K562 (cell line): ENCODE measurements around the gene SRRM4. TPM values are rescaled to one million over a fixed set of nuclear protein-coding genes. Genes with fewer than 3 reads are reported as not detected.

Source experiments
- ATAC-seq: fragments of 200-7000 bp; cut with Tn5 transposase; 3 replicates; pipeline ENCODE4 v1.9.1; 2020; ENCODE audit warnings: moderate library complexity
- BruUV-seq: library from RNA; stranded (reverse); fragments of 400-500 nt; replicated peaks from 2 replicates; lab custom pipeline; 2021; lab: Mats Ljungman, UMichigan
- CTCF ChIA-PET: fragments of 300-600 bp; formaldehyde crosslinking; extraction: SDS; loops from one replicate; lab custom pipeline; 2021; ENCODE audit warnings: low intra/inter-chr PET ratio; lab: Yijun Ruan, JAX
- POLR2A ChIA-PET: fragments of 300-600, 350-650 bp; sonication (Branson Sonifier 250); formaldehyde crosslinking; extraction: SDS; loops from one replicate; lab custom pipeline; 2021; ENCODE audit warnings: antibody characterized with exemption, inconsistent platforms; lab: Yijun Ruan, JAX
- DNase-seq, 4 experiments: peaks; one replicate each; pipeline versions ENCODE4 v3.0.0 to v3.0.0-alpha.2; 2011 to 2018; ENCODE audit warnings: low spot score in 3 of 4, mixed read lengths in 3 of 4; ENCODE audit errors: extremely low read depth in 1 of 4
- FAIRE-seq: peaks from 2 replicates; lab custom pipeline; 2011; peaks lifted over from hg19 to GRCh38; lab: Jason Lieb, UNC
- H2AFZ ChIP-seq: 2 replicates; pipeline ENCODE4 v1.6.0; 2011; ENCODE audit warnings: low read depth, low read length, control low read depth, inconsistent platforms
- H3K27ac ChIP-seq: fragments of 200-600 bp; 3 replicates; pipeline ENCODE4 v1.8.0; 2011; ENCODE audit warnings: low read depth, mild to moderate bottlenecking, control low read depth, inconsistent platforms, low read length, moderate library complexity, mixed read lengths; ENCODE audit errors: extremely low read depth
- H3K27me3 ChIP-seq, 2 experiments: fragments of 300-600 bp in 1 of 2; 2 replicates in 1 of 2; 3 replicates in 1 of 2; pipeline versions ENCODE4 v1.6.0 to v1.8.0; 2011; ENCODE audit warnings: inconsistent platforms in 2 of 2, low read length in 2 of 2, mild to moderate bottlenecking in 1 of 2, mixed read lengths in 1 of 2, moderate library complexity in 1 of 2; ENCODE audit not compliant: control insufficient read depth in 2 of 2, insufficient read depth in 2 of 2
- H3K36me3 ChIP-seq: fragments of 300-600 bp; 3 replicates; pipeline ENCODE4 v1.8.0; 2011; ENCODE audit warnings: mild to moderate bottlenecking, low read length, inconsistent platforms; ENCODE audit not compliant: control insufficient read depth, insufficient read depth
- H3K4me1 ChIP-seq, 2 experiments: fragments of 200-600 bp in 1 of 2; replicated peaks in 1 of 2; 2 replicates in 1 of 2; 3 replicates in 1 of 2; pipeline versions ENCODE4 v1.5.1 to v1.8.0; 2011; ENCODE audit warnings: inconsistent platforms in 2 of 2, low read length in 2 of 2, mild to moderate bottlenecking in 1 of 2, mixed read lengths in 1 of 2, moderate library complexity in 1 of 2; ENCODE audit not compliant: control insufficient read depth in 2 of 2, insufficient read depth in 2 of 2
- H3K4me2 ChIP-seq: 2 replicates; pipeline ENCODE4 v1.6.1; 2011; ENCODE audit warnings: low read length, control low read depth, inconsistent platforms, mixed read lengths; ENCODE audit not compliant: insufficient read depth
- H3K4me3 ChIP-seq: fragments of 200-600 bp; sonication (generic), shearing (Covaris generic); 2 replicates; pipeline ENCODE4 v1.5.1; 2016; ENCODE audit warnings: control low read depth, inconsistent platforms
- H3K79me2 ChIP-seq: fragments of 200-600 bp; 3 replicates; pipeline ENCODE4 v1.8.0; 2011; ENCODE audit warnings: low read length, inconsistent platforms; ENCODE audit not compliant: control insufficient read depth, insufficient read depth
- H3K9ac ChIP-seq, 2 experiments: 2 replicates each; pipeline versions ENCODE4 v1.6.0 to v1.6.1; 2011; ENCODE audit warnings: low read depth in 2 of 2, low read length in 2 of 2, control low read depth in 1 of 2, inconsistent platforms in 1 of 2, mild to moderate bottlenecking in 1 of 2, mixed read lengths in 1 of 2; ENCODE audit not compliant: insufficient read depth in 1 of 2
- H3K9me1 ChIP-seq: one replicate; pipeline ENCODE4 v1.6.0; 2011; ENCODE audit warnings: inconsistent platforms, mild to moderate bottlenecking, low read length, moderate library complexity; ENCODE audit not compliant: control insufficient read depth, insufficient read depth
- H3K9me3 ChIP-seq: replicated peaks from 2 replicates; pipeline ENCODE4 v1.5.1; 2011; ENCODE audit warnings: low read depth, low read length, inconsistent platforms; ENCODE audit not compliant: control insufficient read depth, insufficient read depth
- H4K20me1 ChIP-seq: replicated peaks from 2 replicates; pipeline ENCODE4 v1.6.1; 2011; ENCODE audit warnings: low read length, inconsistent platforms, mixed read lengths; ENCODE audit not compliant: control insufficient read depth, insufficient read depth
- CREM ChIP-seq: IDR thresholded peaks from 2 replicates; pipeline ENCODE4 v1.6.1; 2014; ENCODE audit warnings: antibody characterized with exemption, low read depth
- DLX4 ChIP-seq: fragments of 250-450 bp; sonication (Bioruptor Pico); IDR thresholded peaks from 2 replicates; pipeline ENCODE4 v1.6.1; 2021; ENCODE audit warnings: mild to moderate bottlenecking
- HMGXB4 ChIP-seq: sonication (generic); formaldehyde crosslinking; IDR thresholded peaks from 2 replicates; pipeline ENCODE4 v1.8.1; 2023; ENCODE audit warnings: mild to moderate bottlenecking, missing genetic modification reagents
- IFI16 ChIP-seq: fragments of 250-450 bp; sonication (Bioruptor Pico); IDR thresholded peaks from 2 replicates; pipeline ENCODE4 v2.1.2; 2022; ENCODE audit warnings: mild to moderate bottlenecking, inconsistent platforms
- KDM2B ChIP-seq: fragments of 250-450 bp; sonication (Bioruptor Pico); IDR thresholded peaks from 2 replicates; pipeline ENCODE4 v1.8.0; 2021; ENCODE audit warnings: mild to moderate bottlenecking, moderate library complexity
- PCBP2 ChIP-seq: fragments of 200-400 bp; formaldehyde crosslinking; IDR thresholded peaks from 2 replicates; pipeline ENCODE4 v1.6.1; 2018; ENCODE audit warnings: low read length, low read depth, mild to moderate bottlenecking, moderate library complexity; ENCODE audit not compliant: poor library complexity, severe bottlenecking
- ZNF77 ChIP-seq: fragments of 250-450 bp; sonication (Bioruptor Pico); IDR thresholded peaks from 2 replicates; pipeline ENCODE4 v1.5.0; 2020
- WGBS: fragments of 100-300 bp; shearing (Covaris generic); methylation state at CpG from one replicate; pipeline ENCODE4 v1.1.6; 2016; ENCODE audit warnings: low coverage, mixed read lengths; ENCODE audit not compliant: insufficient coverage; ENCODE audit errors: missing lambda C conversion rate; 5-methylcytosine and 5-hydroxymethylcytosine counted together
- in situ Hi-C: fragments of 300-500 bp; cut with MboI; formaldehyde crosslinking; loops from 4 replicates; pipeline ENCODE4 v1.15.0; 2018; ENCODE audit warnings: inconsistent platforms, mixed read lengths
- intact Hi-C: fragments of 100-400 bp; cut with micrococcal nuclease; formaldehyde crosslinking; loops from 2 replicates; pipeline ENCODE4 v1.14.2; 2022
- polyA plus RNA-seq, 8 experiments: library from polyadenylated mRNA; depleted of rRNA in 4 of 8; stranded (reverse) in 5 of 8; unstranded in 3 of 8; fragments of >200 nt; fragmentation: Nextera tagmentation in 2 of 8; fragmentation: Illumina TruSeq in 1 of 8; extraction: Ambion mirVana in 2 of 8; extraction: Trizol in 1 of 8; gene quantifications; 2 replicates each; pipeline versions ENCODE4 v1.2.1 to v1.2.3, GENCODE V29; 2011 to 2014; ENCODE audit warnings: inconsistent platforms in 1 of 8, missing spikeins in 1 of 8
- total RNA-seq, 7 experiments: library from RNA; depleted of rRNA in 6 of 7; stranded (reverse); fragments of >200 nt in 6 of 7; fragmentation: Illumina TruSeq in 2 of 7; extraction: Trizol in 2 of 7; gene quantifications; 2 replicates each; pipeline versions ENCODE4 v1.2.1 to v1.2.3, GENCODE V29; 2011 to 2021; ENCODE audit warnings: low replicate concordance in 1 of 7
- TF ChIP-seq, protein P1 (sequence below): sonication (generic); IDR thresholded peaks from 2 replicates; pipeline ENCODE4 v1.6.1; 2016

SRRM4 gene
- total and polyA plus RNA-seq, 9 of the 15 experiments (the other 6 are each of a cell fraction or from before 2014, with no cell fraction given), result not detected

GRCh38 chr12:118964988-118965387, 16.4 kb upstream of the SRRM4 start:
- DNase-seq (no peak), FAIRE-seq (no peak), ATAC-seq (no peak)
- WGBS, result 2% methylated on average over 5 of the region's 5 CpGs
- in situ Hi-C loops (no loop called here), intact Hi-C loops (no loop called here)
- no peak overlapping the region for H3K4me2 ChIP-seq
- H2AFZ ChIP-seq, result no peak overlapping the region
- no peak overlapping the region for H3K4me3 ChIP-seq
- H4K20me1 ChIP-seq, result no peaks in the 10 kb centered on the region
- H3K9me1 ChIP-seq, result no peaks in the 10 kb centered on the region
- BruUV-seq, result no TSS peak
- no peaks in the 10 kb centered on the region for H3K27me3 ChIP-seq
- CTCF ChIA-PET, result no interaction called here
- no peaks in the 10 kb centered on the region for H3K36me3 ChIP-seq
- no peaks in the 10 kb centered on the region for H3K4me1 ChIP-seq
- H3K9me3 ChIP-seq, result no peaks in the 10 kb centered on the region
- no peak overlapping the region for H3K9ac ChIP-seq
- no peak overlapping the region for H3K27ac ChIP-seq
- POLR2A ChIA-PET, result interaction anchor here (0.6 kb wide), 1 partner anchor 837 kb away, joined by 4 read pairs; no protein-coding TSS in a partner anchor
- no peak for TF ChIP-seq CREM
- no peak for TF ChIP-seq IFI16 (CRISPR knock-in tag)
- TF ChIP-seq ZNF77 (CRISPR knock-in tag), result no peak
- TF ChIP-seq HMGXB4 (CRISPR knock-in tag), result no peak
- no peak for TF ChIP-seq DLX4
- TF ChIP-seq, protein P1, sequence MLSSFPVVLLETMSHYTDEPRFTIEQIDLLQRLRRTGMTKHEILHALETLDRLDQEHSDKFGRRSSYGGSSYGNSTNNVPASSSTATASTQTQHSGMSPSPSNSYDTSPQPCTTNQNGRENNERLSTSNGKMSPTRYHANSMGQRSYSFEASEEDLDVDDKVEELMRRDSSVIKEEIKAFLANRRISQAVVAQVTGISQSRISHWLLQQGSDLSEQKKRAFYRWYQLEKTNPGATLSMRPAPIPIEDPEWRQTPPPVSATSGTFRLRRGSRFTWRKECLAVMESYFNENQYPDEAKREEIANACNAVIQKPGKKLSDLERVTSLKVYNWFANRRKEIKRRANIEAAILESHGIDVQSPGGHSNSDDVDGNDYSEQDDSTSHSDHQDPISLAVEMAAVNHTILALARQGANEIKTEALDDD, result no peak
- TF ChIP-seq PCBP2, result no peak
- TF ChIP-seq KDM2B (CRISPR knock-in tag), result no peak
- no peaks in the 10 kb centered on the region for H3K79me2 ChIP-seq
